ENCODE results near the gene ST8SIA5.
A peak's percentile ranks its signal among the peaks of the same experiment; 100 is the strongest.

Gene ST8SIA5

GRCh38 chr18:46720521-46720920 is 36.3 kb downstream of the ST8SIA5 start:
- ChIA-PET CTCF (no interaction called here), POLR2A (no interaction called here)
- DNase-seq (ENCODE audit: low read depth, low spot score): no peak
- no peak for TF ChIP-seq CTCF (IDR thresholded peaks at IDR 0.05; ENCODE audit: insufficient read depth, low read length, missing control alignments)
- H3K4me3 ChIP-seq (ENCODE audit: low read depth, low read length): no peak overlapping the region

- ChIA-PET POLR2A (no interaction called here), CTCF (no interaction called here)
- DNase-seq (ENCODE audit: low read depth, low spot score): no peak
Observed at GRCh38 chr18:46720092-46720491, 36.8 kb downstream of the ST8SIA5 start.

GRCh38 chr18:46719388-46719787 is 37.5 kb downstream of the ST8SIA5 start:
- ChIA-PET POLR2A (no interaction called here), CTCF (no interaction called here)
- no peak overlapping the region for H3K4me3 ChIP-seq (ENCODE audit: low read depth, low read length)
- TF ChIP-seq CTCF (IDR thresholded peaks at IDR 0.05; ENCODE audit: insufficient read depth, low read length, missing control alignments): no peak
- DNase-seq (ENCODE audit: low read depth, low spot score): no peak

More at GRCh38 chr18:46720092-46720491, 36.8 kb downstream of the ST8SIA5 start:
- no peak for TF ChIP-seq CTCF (IDR thresholded peaks at IDR 0.05; ENCODE audit: insufficient read depth, low read length, missing control alignments)
- H3K4me3 ChIP-seq (ENCODE audit: low read depth, low read length): no peak overlapping the region

GRCh38 chr18:46718501-46719341 is 38.1 kb downstream of the ST8SIA5 start:
- ChIA-PET CTCF (no interaction called here), POLR2A (no interaction called here)
- TF ChIP-seq CTCF (IDR thresholded peaks at IDR 0.05; ENCODE audit: insufficient read depth, low read length, missing control alignments): no peak
- no peak overlapping the region for H3K4me3 ChIP-seq (ENCODE audit: low read depth, low read length)
- peak; percentile 4 for DNase-seq (ENCODE audit: low read depth, low spot score)

GRCh38 chr18:46716827-46717226 is 40.0 kb downstream of the ST8SIA5 start:
- CTCF ChIA-PET: no interaction called here
- DNase-seq (ENCODE audit: low read depth, low spot score): no peak
- no peak for TF ChIP-seq CTCF (IDR thresholded peaks at IDR 0.05; ENCODE audit: insufficient read depth, low read length, missing control alignments)
- no peak overlapping the region for H3K4me3 ChIP-seq (ENCODE audit: low read depth, low read length)
- POLR2A ChIA-PET: no interaction called here

- ChIA-PET POLR2A (no interaction called here), CTCF (no interaction called here)
- H3K4me3 ChIP-seq (ENCODE audit: low read depth, low read length): no peak overlapping the region
- DNase-seq (ENCODE audit: low read depth, low spot score): no peak
- TF ChIP-seq CTCF (IDR thresholded peaks at IDR 0.05; ENCODE audit: insufficient read depth, low read length, missing control alignments): no peak
Observed at GRCh38 chr18:46716336-46716735, 40.5 kb downstream of the ST8SIA5 start.

Measured in AG04449 (cell line).